ENCODE results near the gene RNF214. TPM values are rescaled to one million over a fixed set of nuclear protein-coding genes. Genes with fewer than 3 reads are reported as not detected.
A peak's percentile ranks its signal among the peaks of the same experiment; 100 is the strongest.

The RNF214 gene
- total RNA-seq, 2 donors from 2014 or later, result 9.4 to 24.8 TPM

- DNase-seq (ENCODE audit: low spot score), result no peak
- no peaks in the 10 kb centered on the region for H3K27me3 ChIP-seq (replicated peaks; ENCODE audit: insufficient read depth)
- peaks cover 6% of the 10 kb centered on the region for H3K4me1 ChIP-seq (replicated peaks)
- intact Hi-C loops (cut with DNase I), result loop anchor here (2.0 to 5.0 kb wide), 2 partner anchors 22 to 339 kb away; partner anchors contain the start of gene TAGLN
- no peak for TF ChIP-seq POLR2AphosphoS5 (IDR thresholded peaks at IDR 0.05)
- H3K36me3 ChIP-seq, result peaks cover 5 to 6% of the 10 kb centered on the region in 2 donors
- no peaks in the 10 kb centered on the region for H3K9me3 ChIP-seq
- peak overlapping the region; percentile 62 to 78 for H3K27ac ChIP-seq
- WGBS, result 57% methylated on average over 7 of the region's 7 CpGs
- H3K4me3 ChIP-seq, result no peak overlapping the region
These were observed 11.3 kb upstream of the RNF214 start for GRCh38 chr11:117220999-117221774.

GRCh38 chr11:117221775-117222517 is 10.5 kb upstream of the RNF214 start:
- H3K9me3 ChIP-seq, result no peaks in the 10 kb centered on the region
- no peak overlapping the region for H3K4me3 ChIP-seq
- peak; percentile 41 for DNase-seq (ENCODE audit: low spot score)
- H3K4me1 ChIP-seq (replicated peaks), result peaks cover 6% of the 10 kb centered on the region
- 21% methylated on average over 7 of the region's 7 CpGs for WGBS
- intact Hi-C loops (cut with DNase I), result loop anchor here (2.0 to 5.0 kb wide), 2 partner anchors 23 to 340 kb away; partner anchors contain the start of gene TAGLN
- H3K27me3 ChIP-seq (replicated peaks; ENCODE audit: insufficient read depth), result no peaks in the 10 kb centered on the region
- peak overlapping the region; percentile 62 to 78 for H3K27ac ChIP-seq
- TF ChIP-seq CTCF (IDR thresholded peaks at IDR 0.05) (no peak), POLR2AphosphoS5 (IDR thresholded peaks at IDR 0.05) (peak; percentile 71), POLR2A (IDR thresholded peaks at IDR 0.05) (no peak)
- H3K36me3 ChIP-seq, result peaks cover 5 to 6% of the 10 kb centered on the region in 2 donors

GRCh38 chr11:117222991-117223740 is 9.3 kb upstream of the RNF214 start:
- WGBS, result 81% methylated on average over 14 of the region's 14 CpGs
- DNase-seq (ENCODE audit: low spot score), result no peak
- peaks cover 4 to 6% of the 10 kb centered on the region in 2 donors for H3K36me3 ChIP-seq
- no peak for TF ChIP-seq POLR2A (IDR thresholded peaks at IDR 0.05)
- peaks cover 6% of the 10 kb centered on the region for H3K4me1 ChIP-seq (replicated peaks)
- no peaks in the 10 kb centered on the region for H3K27me3 ChIP-seq (replicated peaks; ENCODE audit: insufficient read depth)
- intact Hi-C loops (cut with DNase I), result loop anchor here (5.0 kb wide), 1 partner anchor 341 kb away; no protein-coding TSS in a partner anchor
- H3K27ac ChIP-seq, result peak overlapping the region; percentile 62 to 78
- H3K4me3 ChIP-seq, result no peak overlapping the region
- H3K9me3 ChIP-seq, result no peaks in the 10 kb centered on the region

- Histone ChIP-seq H3K36me3 (peaks cover 0 to 6% of the 10 kb centered on the region in 2 donors), H3K27me3 (replicated peaks; ENCODE audit: insufficient read depth) (no peaks in the 10 kb centered on the region), H3K4me3 (no peak overlapping the region), H3K27ac (peak overlapping the region; percentile 62 to 78), H3K4me1 (replicated peaks) (peaks cover 6% of the 10 kb centered on the region), H3K9me3 (no peaks in the 10 kb centered on the region)
- 88% methylated on average over 15 of the region's 17 CpGs for WGBS
- TF ChIP-seq POLR2A (IDR thresholded peaks at IDR 0.05), result no peak
- TF ChIP-seq POLR2AphosphoS5 (IDR thresholded peaks at IDR 0.05), result no peak
- TF ChIP-seq CTCF (IDR thresholded peaks at IDR 0.05), result no peak
- intact Hi-C loops (cut with DNase I), result loop anchor here (5.0 kb wide), 1 partner anchor 342 kb away; no protein-coding TSS in a partner anchor
- no peak for DNase-seq (ENCODE audit: low spot score)
These were observed 8.5 kb upstream of the RNF214 start for GRCh38 chr11:117223741-117224689.

GRCh38 chr11:117225553-117226170 is 6.8 kb upstream of the RNF214 start:
- intact Hi-C loops (cut with DNase I), result loop anchor here (2.0 to 5.0 kb wide), 2 partner anchors 47 to 123 kb away; partner anchors contain the start of gene SIDT2
- Histone ChIP-seq H3K4me1 (replicated peaks) (peaks cover 6% of the 10 kb centered on the region), H3K36me3 (peaks cover 0 to 9% of the 10 kb centered on the region in 2 donors), H3K9me3 (no peaks in the 10 kb centered on the region), H3K27ac (no peak overlapping the region), H3K4me3 (no peak overlapping the region), H3K27me3 (replicated peaks; ENCODE audit: insufficient read depth) (no peaks in the 10 kb centered on the region)
- DNase-seq (ENCODE audit: low spot score), result no peak
- TF ChIP-seq POLR2AphosphoS5 (IDR thresholded peaks at IDR 0.05) (no peak), POLR2A (IDR thresholded peaks at IDR 0.05) (no peak), CTCF (IDR thresholded peaks at IDR 0.05) (no peak)
- WGBS, result 90% methylated on average over 9 of the region's 9 CpGs

Measured in prostate gland (tissue), 2 donors.